Measurements from ENCODE around the gene USP34.
"Not testable (repeated sequence)": the region's sequence is repeated elsewhere in the genome, so short reads cannot be mapped to it uniquely, and the experiment has no call there.

Gene USP34

GRCh38 chr2:61463769-61464475 is 7.0 kb downstream of the USP34 start:
- DNase-seq (ENCODE audit: low read depth): no peak

- no peak for DNase-seq (ENCODE audit: low read depth)
These were observed 9.5 kb downstream of the USP34 start for GRCh38 chr2:61461404-61461803.

GRCh38 chr2:61460163-61460562 is 10.7 kb downstream of the USP34 start:
- no peak for DNase-seq (ENCODE audit: low read depth)

GRCh38 chr2:61456746-61457420 is 14.0 kb downstream of the USP34 start:
- no peak for DNase-seq (ENCODE audit: low read depth)

GRCh38 chr2:61456070-61456745 is 14.7 kb downstream of the USP34 start:
- DNase-seq (ENCODE audit: low read depth): no peak

GRCh38 chr2:61454972-61455371 is 15.9 kb downstream of the USP34 start:
- DNase-seq (ENCODE audit: low read depth): not testable (repeated sequence)

GRCh38 chr2:61454383-61454782 is 16.5 kb downstream of the USP34 start:
- no peak for DNase-seq (ENCODE audit: low read depth)

- no peak for DNase-seq (ENCODE audit: low read depth)
These were observed 18.5 kb downstream of the USP34 start for GRCh38 chr2:61452392-61452791.

GRCh38 chr2:61451178-61451577 is 19.7 kb downstream of the USP34 start:
- DNase-seq (ENCODE audit: low read depth): no peak

- no peak for DNase-seq (ENCODE audit: low read depth)
These were observed 20.7 kb downstream of the USP34 start for GRCh38 chr2:61450144-61450543.

- DNase-seq (ENCODE audit: low read depth): no peak
These were observed 22.7 kb downstream of the USP34 start for GRCh38 chr2:61448229-61448628.

GRCh38 chr2:61446971-61447370 is 23.9 kb downstream of the USP34 start:
- not testable (repeated sequence) for DNase-seq (ENCODE audit: low read depth)

- no peak for DNase-seq (ENCODE audit: low read depth)
These were observed 27.4 kb downstream of the USP34 start for GRCh38 chr2:61443342-61444041.

- DNase-seq (ENCODE audit: low read depth): no peak
These were observed 31.5 kb downstream of the USP34 start for GRCh38 chr2:61439241-61440002.

GRCh38 chr2:61438670-61439069 is 32.2 kb downstream of the USP34 start:
- no peak for DNase-seq (ENCODE audit: low read depth)

- no peak for DNase-seq (ENCODE audit: low read depth)
These were observed 33.7 kb downstream of the USP34 start for GRCh38 chr2:61437170-61437569.

- DNase-seq (ENCODE audit: low read depth): no peak
These were observed 34.8 kb downstream of the USP34 start for GRCh38 chr2:61436092-61436491.

- no peak for DNase-seq (ENCODE audit: low read depth)
These were observed 35.6 kb downstream of the USP34 start for GRCh38 chr2:61435291-61435690.

- DNase-seq (ENCODE audit: low read depth): no peak
These were observed 36.6 kb downstream of the USP34 start for GRCh38 chr2:61434314-61434713.

- no peak for DNase-seq (ENCODE audit: low read depth)
These were observed 37.3 kb downstream of the USP34 start for GRCh38 chr2:61433606-61434005.

GRCh38 chr2:61432990-61433389 is 37.9 kb downstream of the USP34 start:
- no peak for DNase-seq (ENCODE audit: low read depth)

GRCh38 chr2:61431345-61431744 is 39.5 kb downstream of the USP34 start:
- DNase-seq (ENCODE audit: low read depth): no peak

Data from stimulated activated CD4-positive, alpha-beta T cell treated with anti-CD3 and anti-CD28 coated beads, Interleukin-2, amount 100 ng/mL, for 4 hours (primary cell).